GM21576 (cell line): ENCODE measurements around the gene FANCG.
A peak's percentile ranks its signal among the peaks of the same experiment; 100 is the strongest.

Source experiments
- ATAC-seq: cut with Tn5 transposase; IDR thresholded peaks from one replicate; pipeline ENCODE4 v1.9.1; 2021; ENCODE audit warnings: mild to moderate bottlenecking, moderate library complexity; ENCODE audit not compliant: unreplicated experiment

FANCG gene

GRCh38 chr9:35079426-35080341 lies at the start of gene FANCG:
Gene FANCG, minus strand, starts transcription at chr9:35079942. Its CDS starts 418 bp downstream, at chr9:35079524.
- ATAC-seq, result peak; percentile 92

- ATAC-seq, result peak; percentile 44
Observed at GRCh38 chr9:35116898-35117551, 37.3 kb upstream of the FANCG start.

- peak; percentile 1 for ATAC-seq
Observed at GRCh38 chr9:35116539-35116897, 36.8 kb upstream of the FANCG start.

GRCh38 chr9:35115680-35116538 lies 36.2 kb upstream of the FANCG start, which contains the start of gene ATOSB:
Gene ATOSB, minus strand, starts transcription at chr9:35115862. Its CDS starts 7,588 bp downstream, at chr9:35108274.
- ATAC-seq, result peak; percentile 53

GRCh38 chr9:35114840-35115628 lies 35.3 kb upstream of the FANCG start:
- no peak for ATAC-seq

GRCh38 chr9:35114113-35114839 lies 34.5 kb upstream of the FANCG start:
- no peak for ATAC-seq

- no peak for ATAC-seq
Observed at GRCh38 chr9:35112257-35113020, 32.7 kb upstream of the FANCG start.

GRCh38 chr9:35111001-35111933 lies 31.5 kb upstream of the FANCG start:
- peak; percentile 76 for ATAC-seq

- ATAC-seq, result no peak
Observed at GRCh38 chr9:35110327-35110761, 30.6 kb upstream of the FANCG start.

GRCh38 chr9:35108946-35109575 lies 29.3 kb upstream of the FANCG start:
- no peak for ATAC-seq

- ATAC-seq, result no peak
Observed at GRCh38 chr9:35108461-35108860, 28.7 kb upstream of the FANCG start.

GRCh38 chr9:35107297-35108290 lies 27.9 kb upstream of the FANCG start:
- ATAC-seq, result no peak

GRCh38 chr9:35106343-35106730 lies 26.6 kb upstream of the FANCG start:
- ATAC-seq, result no peak

GRCh38 chr9:35105571-35106342 lies 26.0 kb upstream of the FANCG start:
- ATAC-seq, result no peak

- ATAC-seq, result no peak
Observed at GRCh38 chr9:35105126-35105525, 25.4 kb upstream of the FANCG start.
